Measurements from ENCODE around the gene THOP1.

- TF ChIP-seq, protein P1, sequence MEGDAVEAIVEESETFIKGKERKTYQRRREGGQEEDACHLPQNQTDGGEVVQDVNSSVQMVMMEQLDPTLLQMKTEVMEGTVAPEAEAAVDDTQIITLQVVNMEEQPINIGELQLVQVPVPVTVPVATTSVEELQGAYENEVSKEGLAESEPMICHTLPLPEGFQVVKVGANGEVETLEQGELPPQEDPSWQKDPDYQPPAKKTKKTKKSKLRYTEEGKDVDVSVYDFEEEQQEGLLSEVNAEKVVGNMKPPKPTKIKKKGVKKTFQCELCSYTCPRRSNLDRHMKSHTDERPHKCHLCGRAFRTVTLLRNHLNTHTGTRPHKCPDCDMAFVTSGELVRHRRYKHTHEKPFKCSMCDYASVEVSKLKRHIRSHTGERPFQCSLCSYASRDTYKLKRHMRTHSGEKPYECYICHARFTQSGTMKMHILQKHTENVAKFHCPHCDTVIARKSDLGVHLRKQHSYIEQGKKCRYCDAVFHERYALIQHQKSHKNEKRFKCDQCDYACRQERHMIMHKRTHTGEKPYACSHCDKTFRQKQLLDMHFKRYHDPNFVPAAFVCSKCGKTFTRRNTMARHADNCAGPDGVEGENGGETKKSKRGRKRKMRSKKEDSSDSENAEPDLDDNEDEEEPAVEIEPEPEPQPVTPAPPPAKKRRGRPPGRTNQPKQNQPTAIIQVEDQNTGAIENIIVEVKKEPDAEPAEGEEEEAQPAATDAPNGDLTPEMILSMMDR (IDR thresholded peaks at IDR 0.05): no peak
- TF ChIP-seq POLR2A (IDR thresholded peaks at IDR 0.05): no peak
- TF ChIP-seq EP300 (IDR thresholded peaks at IDR 0.05): no peak
These were observed 5.4 kb downstream of the THOP1 start for GRCh38 chr19:2790557-2791271.
